ENCODE data around the gene MXD4.

MXD4 gene

DNA sequence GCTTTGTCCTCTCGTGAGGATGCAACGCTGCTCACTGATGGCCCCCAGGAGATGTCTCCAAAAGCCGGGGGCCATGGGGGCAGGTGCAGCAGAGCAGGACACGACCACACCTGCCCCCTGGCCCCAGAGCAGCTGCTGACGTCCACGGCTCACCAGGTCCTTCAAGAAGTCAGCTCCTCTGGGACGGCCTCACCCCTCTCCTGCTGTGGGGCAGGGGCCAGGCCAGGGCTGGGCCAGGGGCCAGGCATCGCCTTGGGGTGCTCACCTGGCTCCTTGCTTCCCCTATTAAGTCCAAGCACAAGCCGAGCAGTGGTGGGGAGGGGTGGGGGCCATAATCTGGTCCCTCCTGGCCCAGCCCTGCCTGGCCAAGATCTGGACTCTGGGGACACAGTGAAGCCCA is 28.6 kb upstream of the MXD4 start:
- Mint-ChIP-seq H3K9me3 (no peaks in the 10 kb centered on the region), H3K4me1 (peaks cover 32% of the 10 kb centered on the region), H3K27me3 (ENCODE audit: low read depth) (peaks cover 9% of the 10 kb centered on the region), H3K4me3 (no peak overlapping the region), H3K27ac (peak overlapping the region in 1 of 3 experiments; percentile 52), H3K36me3 (ENCODE audit: low read depth) (no peaks in the 10 kb centered on the region)
- TF ChIP-seq, protein P1, sequence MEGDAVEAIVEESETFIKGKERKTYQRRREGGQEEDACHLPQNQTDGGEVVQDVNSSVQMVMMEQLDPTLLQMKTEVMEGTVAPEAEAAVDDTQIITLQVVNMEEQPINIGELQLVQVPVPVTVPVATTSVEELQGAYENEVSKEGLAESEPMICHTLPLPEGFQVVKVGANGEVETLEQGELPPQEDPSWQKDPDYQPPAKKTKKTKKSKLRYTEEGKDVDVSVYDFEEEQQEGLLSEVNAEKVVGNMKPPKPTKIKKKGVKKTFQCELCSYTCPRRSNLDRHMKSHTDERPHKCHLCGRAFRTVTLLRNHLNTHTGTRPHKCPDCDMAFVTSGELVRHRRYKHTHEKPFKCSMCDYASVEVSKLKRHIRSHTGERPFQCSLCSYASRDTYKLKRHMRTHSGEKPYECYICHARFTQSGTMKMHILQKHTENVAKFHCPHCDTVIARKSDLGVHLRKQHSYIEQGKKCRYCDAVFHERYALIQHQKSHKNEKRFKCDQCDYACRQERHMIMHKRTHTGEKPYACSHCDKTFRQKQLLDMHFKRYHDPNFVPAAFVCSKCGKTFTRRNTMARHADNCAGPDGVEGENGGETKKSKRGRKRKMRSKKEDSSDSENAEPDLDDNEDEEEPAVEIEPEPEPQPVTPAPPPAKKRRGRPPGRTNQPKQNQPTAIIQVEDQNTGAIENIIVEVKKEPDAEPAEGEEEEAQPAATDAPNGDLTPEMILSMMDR (IDR thresholded peaks at IDR 0.05; ENCODE audit: unreplicated experiment in 3 of 3), result no peak

DNA sequence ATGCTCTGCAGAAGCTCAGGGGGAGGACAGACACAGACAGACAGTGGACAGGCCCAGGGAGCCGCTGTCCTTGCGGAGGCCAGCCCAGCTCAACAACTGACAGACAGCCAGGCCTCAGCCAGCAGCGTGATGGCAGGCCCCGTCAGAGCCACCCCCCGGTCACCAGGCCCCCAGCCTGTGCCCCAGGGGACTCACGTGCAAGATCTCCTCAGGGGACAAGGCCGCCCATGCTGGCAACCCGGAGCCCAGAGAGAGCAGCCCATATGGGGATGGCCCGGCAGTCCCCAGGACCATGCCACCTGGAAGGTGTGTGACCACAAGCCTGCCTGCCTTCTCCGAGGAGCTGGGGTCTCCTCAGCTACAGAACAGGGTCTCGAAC is 28.0 kb upstream of the MXD4 start:
- peaks cover 9% of the 10 kb centered on the region for H3K27me3 Mint-ChIP-seq (ENCODE audit: low read depth)
- no peaks in the 10 kb centered on the region for H3K36me3 Mint-ChIP-seq (ENCODE audit: low read depth)
- peaks cover 32% of the 10 kb centered on the region for H3K4me1 Mint-ChIP-seq
- no peak overlapping the region for H3K27ac Mint-ChIP-seq
- no peak overlapping the region for H3K4me3 Mint-ChIP-seq
- H3K9me3 Mint-ChIP-seq, result no peaks in the 10 kb centered on the region
- TF ChIP-seq, protein P1 (IDR thresholded peaks at IDR 0.05; ENCODE audit: unreplicated experiment in 3 of 3), result no peak

DNA sequence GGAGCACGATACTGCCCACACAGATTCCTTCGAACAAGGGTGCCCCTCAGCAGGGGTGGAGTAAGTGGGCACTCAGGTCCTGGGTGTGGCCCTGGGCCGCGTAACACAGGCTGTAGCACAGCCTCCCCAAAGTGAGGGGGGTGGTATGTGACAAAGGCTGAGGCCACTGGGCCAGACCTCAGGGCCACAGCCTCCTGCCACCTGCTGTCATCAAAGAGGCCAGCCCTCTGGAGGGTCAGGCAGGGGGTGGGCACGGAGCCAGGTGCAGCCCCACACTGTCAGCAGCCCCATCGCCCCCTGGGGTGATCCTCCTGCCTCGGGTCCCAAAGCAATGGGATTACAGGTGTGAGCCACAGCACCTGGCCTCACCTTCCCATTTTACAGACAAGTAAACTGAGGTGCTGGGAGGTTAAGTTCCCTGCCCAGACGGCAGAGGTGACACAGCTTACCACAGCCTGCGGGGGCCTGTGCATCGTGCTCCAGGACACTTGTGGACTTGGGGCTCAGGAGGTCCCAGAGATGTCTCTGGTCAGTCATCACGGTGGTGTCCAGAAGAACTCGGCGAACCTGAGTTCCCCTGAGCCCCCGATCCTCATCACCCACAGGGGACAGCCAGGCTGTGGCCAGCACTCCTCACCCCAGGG is 27.5 kb upstream of the MXD4 start:
- no peak overlapping the region for H3K27ac Mint-ChIP-seq
- H3K36me3 Mint-ChIP-seq (ENCODE audit: low read depth), result no peaks in the 10 kb centered on the region
- peaks cover 9% of the 10 kb centered on the region for H3K27me3 Mint-ChIP-seq (ENCODE audit: low read depth)
- H3K9me3 Mint-ChIP-seq, result no peaks in the 10 kb centered on the region
- H3K4me1 Mint-ChIP-seq, result peaks cover 32% of the 10 kb centered on the region
- TF ChIP-seq, protein P1 (IDR thresholded peaks at IDR 0.05; ENCODE audit: unreplicated experiment in 3 of 3), result no peak
- H3K4me3 Mint-ChIP-seq, result no peak overlapping the region

DNA sequence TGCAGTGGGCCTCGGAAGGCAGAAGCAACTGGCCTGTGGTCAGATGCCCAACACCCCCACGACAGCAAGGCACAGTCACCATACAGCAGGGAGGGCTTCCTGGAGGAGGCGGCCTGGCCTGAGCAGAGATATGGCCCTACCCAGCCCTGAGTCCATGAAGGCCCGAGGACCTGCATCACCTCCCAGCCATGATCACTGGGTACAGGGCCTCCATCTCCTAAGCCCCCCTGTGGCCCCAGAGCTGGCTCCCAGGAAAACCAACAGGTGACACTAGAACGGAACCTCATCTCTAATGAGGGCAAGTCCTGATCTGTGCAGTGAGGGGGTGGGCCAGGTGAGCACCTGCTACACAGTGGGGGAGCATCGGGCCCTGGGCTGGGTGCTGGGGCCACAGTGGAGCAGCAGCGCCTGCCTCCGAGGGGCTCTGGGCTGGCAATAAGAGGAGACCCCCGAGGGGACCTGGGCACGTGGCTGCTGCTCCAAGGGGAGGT is 26.2 kb upstream of the MXD4 start:
- Mint-ChIP-seq H3K27ac (peak overlapping the region in 1 of 3 experiments; percentile 62), H3K4me3 (no peak overlapping the region), H3K27me3 (ENCODE audit: low read depth) (peaks cover 21% of the 10 kb centered on the region), H3K9me3 (no peaks in the 10 kb centered on the region), H3K36me3 (ENCODE audit: low read depth) (no peaks in the 10 kb centered on the region), H3K4me1 (peaks cover 29% of the 10 kb centered on the region)
- TF ChIP-seq, protein P1 (IDR thresholded peaks at IDR 0.05; ENCODE audit: unreplicated experiment in 3 of 3), result no peak

DNA sequence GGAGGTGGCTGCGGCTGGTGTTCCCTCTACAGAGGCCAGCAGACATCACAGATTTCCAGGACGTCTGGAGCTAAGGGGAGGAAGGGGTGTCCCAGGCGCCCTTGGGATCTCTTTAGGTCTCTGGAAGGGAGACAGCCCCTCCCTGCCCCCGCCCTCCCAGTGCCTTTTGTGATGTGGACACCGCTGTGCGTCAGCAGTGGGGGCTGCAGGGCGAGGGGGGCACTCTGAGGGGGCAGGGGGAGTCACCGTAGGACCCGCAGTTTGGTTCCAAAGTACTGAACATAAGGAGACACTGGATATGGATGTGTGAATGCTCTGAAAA is 25.6 kb upstream of the MXD4 start:
- H3K9me3 Mint-ChIP-seq, result no peaks in the 10 kb centered on the region
- H3K36me3 Mint-ChIP-seq (ENCODE audit: low read depth), result no peaks in the 10 kb centered on the region
- TF ChIP-seq, protein P1 (IDR thresholded peaks at IDR 0.05; ENCODE audit: unreplicated experiment in 3 of 3), result no peak
- peak overlapping the region in 1 of 3 experiments; percentile 47 for H3K4me3 Mint-ChIP-seq
- H3K27ac Mint-ChIP-seq, result peak overlapping the region; percentile 52 to 77 (median 62)
- H3K27me3 Mint-ChIP-seq (ENCODE audit: low read depth), result peaks cover 21% of the 10 kb centered on the region
- peaks cover 24% of the 10 kb centered on the region for H3K4me1 Mint-ChIP-seq
